ENCODE measurements around the gene CAGE1. TPM values are rescaled to one million over a fixed set of nuclear protein-coding genes. Genes with fewer than 3 reads are reported as not detected.

The CAGE1 gene
- total RNA-seq: not detected

GRCh38 chr6:7389451-7390225 is at the start of gene CAGE1, which contains the start of gene RIOK1:
TSS of gene CAGE1 (minus strand) at chr6:7389742. CDS start at chr6:7387173, 2,569 bp downstream.
TSS of gene RIOK1 (plus strand) at chr6:7389808. CDS start at chr6:7390003, 195 bp downstream.

DNA sequence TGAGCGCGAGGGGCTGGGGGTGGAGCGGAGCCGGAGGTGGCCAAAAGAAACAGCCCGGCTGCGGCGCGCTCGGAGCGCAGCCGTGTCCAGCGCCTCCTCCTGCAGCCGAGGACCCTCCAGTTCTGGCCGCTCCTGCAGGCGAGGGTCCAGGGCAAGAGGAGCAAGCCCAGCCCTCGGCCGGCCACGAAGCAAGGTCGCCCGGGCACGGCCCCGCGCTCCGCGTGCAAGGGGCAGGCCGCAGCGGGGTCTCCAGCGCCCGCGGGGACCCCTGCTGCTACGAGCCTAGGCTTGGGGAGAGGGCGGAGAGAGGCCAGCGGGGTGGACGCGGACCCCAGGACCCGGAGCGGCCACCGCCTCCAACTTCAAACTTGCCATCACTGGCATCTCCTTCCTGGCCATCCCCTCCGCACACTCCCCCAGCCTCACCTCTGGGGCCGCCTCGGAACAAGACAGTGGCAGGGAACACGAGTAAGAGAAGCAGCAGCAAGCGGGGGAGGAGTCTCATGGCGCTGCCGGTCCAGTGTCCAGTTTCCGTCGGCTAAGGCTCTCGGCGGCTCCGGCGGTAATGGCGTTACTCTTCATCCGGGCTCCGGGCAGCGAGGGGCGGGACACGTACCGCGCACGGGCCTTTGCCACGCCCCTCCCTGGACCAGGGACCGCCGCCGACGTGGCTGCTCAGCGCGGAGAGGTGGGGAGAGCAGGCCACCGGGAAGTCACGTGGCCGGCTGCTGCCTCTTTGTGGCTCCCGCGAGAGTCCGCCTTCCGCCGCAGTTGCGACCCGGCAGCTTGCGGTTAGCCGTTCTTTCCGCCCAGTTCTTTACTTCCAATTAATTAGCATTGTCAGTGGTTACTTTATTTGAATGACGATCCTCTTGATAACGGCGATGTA is 76.7 kb downstream of the CAGE1 start, which contains the start of gene SSR1:
Gene SSR1, minus strand, starts transcription at position 584 of the 889 bp plus-strand sequence. Its CDS starts 79 bp downstream, at position 505.

Other genes starting within 250 kb of the CAGE1 start
- gene SSR1, start 76.5 kb downstream of the CAGE1 start, total RNA-seq: 100 to 1,000 TPM; 157 to 162 TPM
- gene RIOK1, start 66 bp upstream of the CAGE1 start, total RNA-seq: 10 to 100 TPM; 27.4 to 30.5 TPM
- gene DSP, start 151.9 kb upstream of the CAGE1 start, total RNA-seq: under 1 TPM; 0.15 to 0.19 TPM
- gene SNRNP48, start 200.5 kb upstream of the CAGE1 start, total RNA-seq: 10 to 100 TPM; 15.1 to 16.3 TPM

Data from activated naive CD4-positive, alpha-beta T cell treated with anti-CD3 and anti-CD28 coated beads, Interleukin-2, amount 10 ng/mL, durations not matched to agents 5 hours and 36 hours (primary cell).